Transverse colon (tissue), 4 donors: ENCODE measurements around the gene AHCYL1. TPM values are rescaled to one million over a fixed set of nuclear protein-coding genes. Genes with fewer than 3 reads are reported as not detected.

Experiments
- DNase-seq: peaks from one replicate; pipeline ENCODE4 v3.0.0-alpha.2; 2019
- H3K27ac ChIP-seq, 4 donors: fragments of 200-600 bp; sonication (generic); 2 replicates each; pipeline ENCODE4 v1.5.1; 2016 to 2018; ENCODE audit warnings: inconsistent platforms in 4 of 4
- H3K27me3 ChIP-seq: fragments of 200-600 bp; sonication (generic); 2 replicates; pipeline ENCODE4 v1.5.1; 2017; ENCODE audit warnings: inconsistent platforms
- H3K36me3 ChIP-seq, 4 donors: fragments of 200-600 bp; sonication (generic); 2 replicates each; pipeline ENCODE4 v1.5.1; 2017 to 2019; ENCODE audit warnings: inconsistent platforms in 4 of 4
- H3K4me1 ChIP-seq, 4 donors: fragments of 200-600 bp; sonication (generic); 2 replicates each; pipeline ENCODE4 v1.5.1; 2017 to 2020; ENCODE audit warnings: inconsistent platforms in 4 of 4
- H3K4me3 ChIP-seq, 4 donors: fragments of 200-600 bp; sonication (generic); 1 replicate in 1 of 4; 2 replicates in 3 of 4; pipeline versions ENCODE4 v1.5.1 to v1.6.1; 2017 to 2019; ENCODE audit warnings: inconsistent platforms in 4 of 4
- H3K9me3 ChIP-seq, 2 donors: fragments of 200-600 bp; sonication (generic); 2 replicates each; pipeline ENCODE4 v1.5.1; 2017 to 2019; ENCODE audit warnings: inconsistent platforms in 2 of 2
- CTCF ChIP-seq, 5 experiments: fragments of 200-600 bp in 3 of 5; fragments of 450-650 bp in 2 of 5; sonication (generic) in 3 of 5; IDR thresholded peaks; 1 replicate in 2 of 5; 2 replicates in 3 of 5; pipeline ENCODE4 v1.5.1; 2016 to 2017; ENCODE audit warnings: antibody characterized with exemption in 5 of 5, inconsistent platforms in 3 of 5, mild to moderate bottlenecking in 2 of 5, moderate library complexity in 1 of 5
- EP300 ChIP-seq: sonication (generic); formaldehyde crosslinking; IDR thresholded peaks from one replicate; pipeline ENCODE4 v1.6.1; 2017; ENCODE audit warnings: antibody characterized with exemption, low read depth
- POLR2A ChIP-seq: fragments of 450-650 bp; IDR thresholded peaks from one replicate; pipeline ENCODE4 v1.6.1; 2016; ENCODE audit warnings: antibody characterized with exemption, mild to moderate bottlenecking, moderate library complexity
- POLR2AphosphoS5 ChIP-seq, 3 donors: sonication (generic); formaldehyde crosslinking; IDR thresholded peaks; one replicate each; pipeline ENCODE4 v1.6.1; 2016; ENCODE audit warnings: antibody characterized with exemption in 3 of 3
- WGBS, 2 donors: methylation state at CpG; one replicate each; pipeline ENCODE4 v1.1.5; 2018; ENCODE audit warnings: low coverage in 1 of 2; 5-methylcytosine and 5-hydroxymethylcytosine counted together
- in situ Hi-C, 4 donors: fragments of 200-750 bp; cut with MboI; loops; one replicate each; pipeline versions ENCODE4 v1.15.0 to v1.15.1; 2017; ENCODE audit warnings: low sequenced_read_pairs in 3 of 4, low pct_ligation_motif_present in 1 of 4, low pct_unique_long_range_greater_than_20kb in 1 of 4
- intact Hi-C: fragments of 100-400 bp; cut with DNase I; formaldehyde crosslinking; loops from one replicate; pipeline ENCODE4 v1.15.1; 2023; ENCODE audit warnings: low total_unique reads
- total RNA-seq, 4 donors: library from RNA; depleted of rRNA; stranded (reverse); fragments of >200 nt; gene quantifications; one replicate each; pipeline ENCODE4 v1.1.0, GENCODE V29; 2016

AHCYL1 gene
- total RNA-seq, 4 donors from 2014 or later, result 31.8 to 71.5 (median 51.3) TPM

GRCh38 chr1:109988349-109988914 lies 3.9 kb downstream of the AHCYL1 start:
- in situ Hi-C loops, result loop anchor here (5.0 to 25.0 kb wide), 6 partner anchors 211 to 451 kb away; partner anchors contain the start of genes GNAI3 (in 4 of the 4), GSTM4 (in 3 of the 4), GPR61 (in 1 of the 4) and GSTM2 (in 1 of the 4)
- no peaks in the 10 kb centered on the region for H3K9me3 ChIP-seq
- H3K4me3 ChIP-seq, result no peak overlapping the region
- H3K4me1 ChIP-seq, result peaks cover 28 to 61% (median 45%) of the 10 kb centered on the region in 4 donors
- intact Hi-C loops, result loop anchor here (10.0 kb wide), 2 partner anchors 64 to 334 kb away; partner anchors contain the start of gene GSTM4
- H3K27ac ChIP-seq, result no peak overlapping the region
- H3K36me3 ChIP-seq, result no peaks in the 10 kb centered on the region
- 89 to 100% methylated on average over 1 to 3 of the region's 3 CpGs for WGBS, 2 donors
- TF ChIP-seq CTCF (IDR thresholded peaks at IDR 0.05) (no peak), POLR2A (no peak), EP300 (no peak), POLR2AphosphoS5 (IDR thresholded peaks at IDR 0.05) (no peak)
- no peak for DNase-seq
- H3K27me3 ChIP-seq, result no peaks in the 10 kb centered on the region

- DNase-seq, result no peak
- WGBS, 2 donors, result 62 to 72% methylated on average over 7 to 9 of the region's 9 CpGs
- H3K27ac ChIP-seq, result peak overlapping the region in 1 of 4 donors; percentile 2
- intact Hi-C loops (loop anchor here (10.0 kb wide), 2 partner anchors 65 to 335 kb away; partner anchors contain the start of gene GSTM4), in situ Hi-C loops (loop anchor here (5.0 to 25.0 kb wide), 6 partner anchors 212 to 452 kb away; partner anchors contain the start of genes GNAI3 (in 4 of the 4), GSTM4 (in 3 of the 4), GPR61 (in 1 of the 4) and GSTM2 (in 1 of the 4))
- H3K36me3 ChIP-seq, result no peaks in the 10 kb centered on the region
- H3K9me3 ChIP-seq, result no peaks in the 10 kb centered on the region
- H3K4me3 ChIP-seq, result no peak overlapping the region
- H3K27me3 ChIP-seq, result no peaks in the 10 kb centered on the region
- no peak for TF ChIP-seq POLR2AphosphoS5 (IDR thresholded peaks at IDR 0.05)
- TF ChIP-seq POLR2A, result no peak
- TF ChIP-seq EP300, result no peak
- H3K4me1 ChIP-seq, result peaks cover 35 to 70% (median 53%) of the 10 kb centered on the region in 4 donors
Observed at GRCh38 chr1:109989506-109990301, 5.1 kb downstream of the AHCYL1 start.

GRCh38 chr1:109990302-109990653 lies 5.7 kb downstream of the AHCYL1 start:
- Histone ChIP-seq H3K27ac (peak overlapping the region in 1 of 4 donors; percentile 2), H3K4me1 (peaks cover 41 to 76% (median 59%) of the 10 kb centered on the region in 4 donors), H3K36me3 (no peaks in the 10 kb centered on the region), H3K9me3 (no peaks in the 10 kb centered on the region), H3K27me3 (no peaks in the 10 kb centered on the region), H3K4me3 (no peak overlapping the region)
- no peak for TF ChIP-seq EP300
- TF ChIP-seq POLR2AphosphoS5 (IDR thresholded peaks at IDR 0.05), result no peak
- no peak for TF ChIP-seq CTCF (IDR thresholded peaks at IDR 0.05)
- no peak for TF ChIP-seq POLR2A
- 67 to 82% methylated on average over 2 of the region's 2 CpGs for WGBS, 2 donors
- in situ Hi-C loops, result loop anchor here in 1 of 4 donors (25.0 kb wide), 2 partner anchors 328 to 453 kb away; partner anchors contain the start of genes GNAI3, GPR61, GSTM2 and GSTM4
- intact Hi-C loops, result no loop called here
- no peak for DNase-seq

- Histone ChIP-seq H3K27ac (peak overlapping the region in 1 of 4 donors; percentile 78), H3K4me1 (peaks cover 36 to 74% (median 56%) of the 10 kb centered on the region in 4 donors), H3K27me3 (no peaks in the 10 kb centered on the region), H3K4me3 (no peak overlapping the region), H3K9me3 (no peaks in the 10 kb centered on the region), H3K36me3 (no peaks in the 10 kb centered on the region)
- 62 to 71% methylated on average over 4 to 5 of the region's 5 CpGs for WGBS, 2 donors
- no peak for DNase-seq
- in situ Hi-C loops, result loop anchor here in 1 of 4 donors (25.0 kb wide), 2 partner anchors 329 to 454 kb away; partner anchors contain the start of genes GNAI3, GPR61, GSTM2 and GSTM4
- intact Hi-C loops, result no loop called here
- TF ChIP-seq POLR2AphosphoS5 (IDR thresholded peaks at IDR 0.05) (no peak), CTCF (IDR thresholded peaks at IDR 0.05) (no peak), EP300 (no peak), POLR2A (no peak)
Observed at GRCh38 chr1:109991400-109991925, 6.9 kb downstream of the AHCYL1 start.
